Effector memory CD4-positive, alpha-beta T cell (primary cell): Measurements from ENCODE around the gene GOLGA6L7.

ENCODE experiments used
- DNase-seq, 3 donors: peaks; one replicate each; pipeline ENCODE4 v3.0.0-alpha.2; 2020
- H3K27ac ChIP-seq: 2 replicates; pipeline ENCODE4 v1.7.0; 2013; ENCODE audit warnings: mild to moderate bottlenecking, low read length, moderate library complexity; ENCODE audit not compliant: insufficient read depth, poor library complexity, severe bottlenecking
- H3K27me3 ChIP-seq: replicated peaks from 2 replicates; pipeline ENCODE4 v1.7.0; 2013; ENCODE audit warnings: mild to moderate bottlenecking, low read length; ENCODE audit not compliant: insufficient read depth, control insufficient read depth, poor library complexity, severe bottlenecking
- H3K36me3 ChIP-seq: 2 replicates; pipeline ENCODE4 v1.7.0; 2013; ENCODE audit warnings: mild to moderate bottlenecking, low read length, moderate library complexity; ENCODE audit not compliant: control insufficient read depth, insufficient read depth
- H3K4me1 ChIP-seq: 2 replicates; pipeline ENCODE4 v1.7.0; 2013; ENCODE audit warnings: low read length, mild to moderate bottlenecking; ENCODE audit not compliant: control insufficient read depth, insufficient read depth, poor library complexity, severe bottlenecking
- H3K4me3 ChIP-seq: 2 replicates; pipeline ENCODE4 v1.7.0; 2013; ENCODE audit warnings: low read length, low read depth, mild to moderate bottlenecking; ENCODE audit not compliant: insufficient read depth, poor library complexity, severe bottlenecking
- H3K9me3 ChIP-seq: 2 replicates; pipeline ENCODE4 v1.7.0; 2013; ENCODE audit warnings: mild to moderate bottlenecking, low read length, moderate library complexity; ENCODE audit not compliant: control insufficient read depth

The GOLGA6L7 gene

DNA sequence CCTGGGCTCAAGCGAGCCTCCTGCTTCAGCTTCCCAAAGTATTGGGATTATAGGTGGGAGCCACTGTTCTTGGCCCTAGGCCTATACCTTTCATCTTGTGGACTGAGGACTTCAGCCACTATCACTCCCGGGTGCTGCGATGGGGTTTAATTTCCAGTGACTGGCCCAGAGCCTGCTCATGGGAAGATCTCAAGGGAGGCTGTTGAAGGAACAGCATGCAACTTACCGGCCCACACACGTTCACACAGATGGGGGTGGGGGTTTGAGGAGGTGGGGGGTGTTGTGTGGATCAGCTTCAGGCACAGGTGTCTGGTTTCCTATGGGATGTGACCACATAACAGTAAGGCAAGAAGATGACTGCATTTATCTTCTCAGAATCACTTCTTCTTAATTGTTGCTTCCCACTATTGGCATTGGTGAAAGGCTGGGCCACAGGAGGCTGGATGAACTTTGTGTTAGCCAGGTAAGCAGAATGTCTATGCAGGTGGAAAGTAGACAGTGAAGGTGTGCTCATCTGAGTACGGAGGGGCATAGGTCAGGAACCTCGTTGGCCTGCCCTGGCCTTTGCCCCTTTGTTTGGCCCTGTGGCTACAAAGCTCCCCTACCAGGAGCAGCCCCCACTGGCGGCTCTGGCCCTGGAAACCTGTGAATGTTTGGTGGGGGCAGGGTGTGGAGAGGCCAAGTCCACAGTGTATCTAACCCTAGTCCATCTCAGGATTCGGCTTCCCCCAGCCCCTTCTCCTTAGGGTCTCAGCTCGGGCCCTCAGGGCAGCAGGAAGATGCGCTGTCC lies 35.9 kb upstream of the GOLGA6L7 start:
- DNase-seq = no peak
- Histone ChIP-seq H3K27me3 (no peaks in the 10 kb centered on the region), H3K36me3 (no peaks in the 10 kb centered on the region), H3K4me1 (peaks cover 17% of the 10 kb centered on the region), H3K27ac (no peak overlapping the region), H3K4me3 (no peak overlapping the region), H3K9me3 (no peaks in the 10 kb centered on the region)

DNA sequence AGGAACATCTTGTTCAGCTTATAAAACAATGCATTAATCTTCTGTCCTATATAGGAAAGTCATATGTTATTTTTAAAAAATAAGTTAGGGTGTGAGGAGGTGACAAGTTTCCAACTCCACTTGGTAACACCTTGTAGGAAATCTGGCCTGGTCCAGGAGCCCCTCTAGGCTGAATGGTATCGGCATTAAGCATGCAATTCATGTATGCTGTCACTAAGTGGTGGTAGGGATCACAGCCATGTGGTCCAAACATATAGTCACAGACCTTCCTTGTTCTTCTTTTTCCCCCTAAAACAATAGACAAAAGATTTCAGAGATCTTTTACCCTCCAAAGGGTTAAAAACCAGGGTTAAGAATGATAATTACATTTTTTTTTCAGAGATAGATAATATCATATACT lies 33.2 kb upstream of the GOLGA6L7 start:
- no peak for DNase-seq
- H3K4me1 ChIP-seq = peaks cover under 1% of the 10 kb centered on the region
- H3K36me3 ChIP-seq = no peaks in the 10 kb centered on the region
- no peaks in the 10 kb centered on the region for H3K9me3 ChIP-seq
- no peak overlapping the region for H3K4me3 ChIP-seq
- H3K27ac ChIP-seq = no peak overlapping the region
- H3K27me3 ChIP-seq = no peaks in the 10 kb centered on the region

DNA sequence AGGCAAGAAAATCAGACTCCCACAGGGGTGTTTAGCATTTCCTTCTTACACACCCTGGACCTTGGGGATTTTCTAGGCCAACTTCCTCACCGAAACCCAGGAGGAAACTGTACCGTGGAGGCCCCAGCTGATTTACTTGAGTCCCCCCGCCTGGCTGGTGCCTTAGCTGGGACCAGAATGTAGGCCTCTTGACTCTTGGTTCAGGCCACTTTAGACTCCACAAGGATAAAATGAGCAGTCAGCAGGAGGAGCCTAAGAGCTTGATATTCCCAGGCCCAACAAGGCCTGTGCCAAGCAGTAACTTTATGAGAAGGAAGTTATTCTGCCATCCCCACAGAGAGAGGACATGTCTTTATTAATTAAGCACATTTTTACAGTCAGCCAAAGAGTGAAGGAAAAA lies 32.7 kb upstream of the GOLGA6L7 start:
- DNase-seq = no peak

DNA sequence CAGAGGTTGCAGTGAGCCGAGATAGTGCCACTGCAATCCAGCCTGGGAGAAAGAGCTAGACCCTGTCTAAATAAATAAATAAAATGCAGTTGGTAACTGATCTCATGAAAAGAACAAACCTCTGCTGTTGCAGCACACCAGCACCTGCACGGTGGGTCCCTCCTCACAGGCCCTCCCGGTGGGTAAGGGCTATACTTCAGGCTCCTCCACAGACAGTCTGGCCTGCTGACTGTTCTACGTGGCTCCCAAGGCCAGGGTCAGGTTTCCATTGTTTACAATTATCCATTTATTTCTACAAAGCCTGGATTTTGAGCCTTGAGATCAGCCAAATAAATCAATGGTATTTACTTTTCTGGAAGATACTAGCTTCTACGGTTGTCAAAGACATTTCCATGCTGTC lies 32.2 kb upstream of the GOLGA6L7 start:
- no peaks in the 10 kb centered on the region for H3K4me1 ChIP-seq
- no peak overlapping the region for H3K27ac ChIP-seq
- H3K27me3 ChIP-seq = no peaks in the 10 kb centered on the region
- no peak overlapping the region for H3K4me3 ChIP-seq
- no peak for DNase-seq
- H3K36me3 ChIP-seq = no peaks in the 10 kb centered on the region
- H3K9me3 ChIP-seq = no peaks in the 10 kb centered on the region

More for the DNA sequence above, 32.7 kb upstream of the GOLGA6L7 start:
- H3K4me3 ChIP-seq = no peak overlapping the region
- no peak overlapping the region for H3K27ac ChIP-seq
- no peaks in the 10 kb centered on the region for H3K9me3 ChIP-seq
- no peaks in the 10 kb centered on the region for H3K36me3 ChIP-seq
- no peaks in the 10 kb centered on the region for H3K4me1 ChIP-seq
- no peaks in the 10 kb centered on the region for H3K27me3 ChIP-seq

DNA sequence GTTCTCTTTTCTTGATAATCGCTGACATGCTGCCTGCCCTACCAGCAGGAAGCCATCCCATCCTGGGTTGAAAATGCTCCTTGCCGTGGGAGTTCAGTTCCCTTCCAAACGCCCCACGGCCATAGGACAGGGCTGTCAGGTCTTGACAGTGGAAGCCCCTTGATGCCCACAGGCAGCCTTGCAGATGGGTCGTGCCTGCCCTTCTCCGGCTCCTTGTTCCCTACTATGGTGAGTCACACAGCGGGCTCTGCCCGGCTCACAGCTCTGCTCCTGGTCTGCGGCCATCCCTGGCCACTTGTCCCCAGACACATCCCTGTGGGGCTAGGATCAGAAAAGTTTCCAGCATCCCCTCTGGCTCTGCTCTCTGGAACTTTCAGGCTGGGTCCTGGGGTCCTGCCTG lies 31.1 kb upstream of the GOLGA6L7 start:
- Histone ChIP-seq H3K9me3 (no peaks in the 10 kb centered on the region), H3K36me3 (no peaks in the 10 kb centered on the region), H3K4me1 (no peaks in the 10 kb centered on the region), H3K27me3 (no peaks in the 10 kb centered on the region), H3K27ac (no peak overlapping the region), H3K4me3 (no peak overlapping the region)
- no peak for DNase-seq

DNA sequence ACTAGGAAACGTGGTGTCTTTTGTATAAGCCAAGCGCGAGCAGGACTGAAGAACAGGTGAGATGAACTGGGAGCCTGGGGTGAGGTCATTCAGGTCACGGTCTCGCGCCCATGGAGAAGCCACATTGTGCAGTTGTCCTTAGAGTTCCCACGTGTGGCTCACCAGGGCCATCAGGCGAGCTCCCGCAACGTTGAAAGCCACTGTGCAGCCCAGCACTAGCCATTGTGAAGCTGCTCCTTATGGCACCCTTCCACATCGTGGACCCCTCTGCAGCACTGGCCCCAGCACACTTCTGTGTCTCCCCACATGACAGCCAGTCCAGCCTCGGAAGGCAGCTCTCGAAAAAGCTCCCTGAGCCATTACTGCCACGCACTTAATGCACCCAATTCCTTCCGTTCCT lies 29.8 kb upstream of the GOLGA6L7 start:
- Histone ChIP-seq H3K9me3 (no peaks in the 10 kb centered on the region), H3K27me3 (no peaks in the 10 kb centered on the region), H3K36me3 (no peaks in the 10 kb centered on the region), H3K4me3 (no peak overlapping the region), H3K4me1 (no peaks in the 10 kb centered on the region), H3K27ac (no peak overlapping the region)
- no peak for DNase-seq

DNA sequence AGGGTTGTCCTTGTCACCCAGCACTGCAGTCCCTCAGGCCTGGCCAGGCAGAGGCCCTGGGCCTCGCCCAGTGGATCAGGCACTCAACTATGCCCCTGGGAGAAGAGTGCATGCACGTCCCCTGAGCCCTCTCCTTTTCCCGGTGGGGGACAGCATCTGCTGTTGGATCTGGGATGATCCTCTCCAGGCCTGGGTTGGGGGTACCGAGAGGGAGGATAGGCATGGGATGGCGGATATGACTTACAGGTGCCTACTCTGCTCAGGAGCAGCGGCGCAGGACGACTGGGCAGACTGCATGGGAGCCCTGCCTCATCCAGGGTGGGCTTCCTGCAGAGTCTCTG lies 28.4 kb upstream of the GOLGA6L7 start:
- no peak for DNase-seq
- no peaks in the 10 kb centered on the region for H3K9me3 ChIP-seq
- H3K27me3 ChIP-seq = no peaks in the 10 kb centered on the region
- H3K27ac ChIP-seq = no peak overlapping the region
- no peaks in the 10 kb centered on the region for H3K36me3 ChIP-seq
- H3K4me3 ChIP-seq = no peak overlapping the region
- H3K4me1 ChIP-seq = no peaks in the 10 kb centered on the region

DNA sequence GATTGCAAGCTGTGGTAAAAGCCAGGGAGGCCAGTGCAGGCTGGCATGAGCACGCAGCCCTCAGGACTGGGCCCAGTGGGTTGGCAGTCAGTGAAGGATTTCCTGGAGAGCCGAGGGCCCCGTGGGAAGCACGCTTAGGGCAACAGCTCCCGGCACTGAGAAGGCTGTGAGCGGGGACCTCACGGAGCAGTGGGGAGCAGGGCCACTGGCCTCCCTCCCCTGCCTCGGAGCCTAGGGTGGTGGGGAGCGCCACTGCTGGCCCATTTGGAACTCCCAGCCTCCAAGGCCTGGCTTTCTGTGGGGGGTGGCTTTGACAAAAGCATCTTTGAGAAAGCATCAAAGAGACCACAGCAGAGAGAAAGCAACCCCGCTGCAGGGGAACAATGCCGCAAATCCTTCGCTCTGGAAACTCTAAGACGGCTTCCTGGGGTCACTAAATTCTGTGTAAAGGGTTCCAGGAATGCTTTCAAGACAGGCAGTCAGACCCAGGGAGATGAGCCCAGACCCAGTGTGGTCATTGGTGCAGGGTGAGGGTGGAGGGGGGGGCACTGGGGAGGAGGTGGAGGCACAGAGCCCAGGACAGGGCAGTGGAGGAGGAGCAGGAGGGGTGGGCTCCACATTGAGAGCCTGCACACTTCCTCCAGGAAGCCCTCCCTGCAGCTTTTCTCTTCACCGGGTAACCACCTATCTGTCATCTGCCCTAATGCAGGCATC lies 27.8 kb upstream of the GOLGA6L7 start:
- Histone ChIP-seq H3K4me1 (no peaks in the 10 kb centered on the region), H3K4me3 (no peak overlapping the region), H3K27ac (no peak overlapping the region), H3K27me3 (no peaks in the 10 kb centered on the region), H3K9me3 (no peaks in the 10 kb centered on the region), H3K36me3 (no peaks in the 10 kb centered on the region)
- DNase-seq = no peak

DNA sequence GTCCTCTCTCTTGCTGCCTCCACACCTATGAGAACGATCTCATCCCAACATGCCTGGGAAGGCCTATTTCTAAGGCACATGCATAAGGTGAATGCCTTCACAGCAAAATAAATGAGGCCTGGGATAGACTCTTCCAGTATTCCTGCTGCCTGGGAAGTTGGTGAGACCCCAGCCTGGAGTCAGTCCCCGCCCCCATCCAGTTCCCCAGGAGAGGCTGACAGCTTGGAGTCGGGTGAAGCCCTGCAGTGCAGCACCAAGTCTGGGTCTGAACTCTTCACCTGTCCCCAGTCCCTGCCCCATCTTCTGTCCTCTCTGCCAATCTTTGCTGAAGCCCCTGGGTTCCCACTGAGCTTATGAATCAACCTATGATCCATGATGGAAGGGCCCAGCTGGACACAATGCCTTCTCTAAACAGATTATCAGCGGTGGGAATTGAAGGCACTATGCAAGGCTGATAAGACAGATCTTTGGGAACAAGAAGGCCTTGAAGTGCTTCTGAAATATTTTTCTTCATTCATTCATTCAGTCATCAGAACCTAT lies 27.1 kb upstream of the GOLGA6L7 start:
- Histone ChIP-seq H3K4me3 (no peak overlapping the region), H3K27me3 (no peaks in the 10 kb centered on the region)

DNA sequence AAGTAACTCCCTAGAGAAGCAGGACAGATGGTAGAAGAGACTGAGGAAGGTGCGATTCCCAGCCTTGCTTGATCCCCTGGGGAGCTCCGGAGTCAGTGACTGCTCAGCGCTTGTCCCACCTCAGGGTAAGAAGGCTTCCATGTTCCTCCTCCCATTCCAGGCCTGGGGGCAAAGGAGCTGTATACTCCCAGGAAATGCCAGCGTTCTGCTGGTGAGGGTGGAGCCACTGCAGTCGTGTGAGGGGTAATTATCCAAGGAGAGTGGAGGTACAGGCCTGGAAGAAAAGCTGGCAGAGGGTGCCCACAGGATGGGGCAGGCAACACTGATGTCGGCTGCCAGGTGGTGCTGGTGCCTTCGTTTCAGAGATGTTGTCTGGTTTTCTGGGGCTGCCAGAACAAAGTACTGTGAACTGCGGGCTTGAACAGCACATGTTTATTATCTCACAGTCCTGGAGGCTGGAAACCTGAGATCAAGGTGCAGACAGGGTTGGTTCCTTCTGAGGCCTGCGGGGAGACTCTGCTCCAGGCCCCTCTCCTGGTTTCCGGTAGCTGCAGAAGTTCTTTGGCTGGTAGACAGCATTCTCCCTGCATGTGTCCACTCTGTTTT lies 25.2 kb upstream of the GOLGA6L7 start:
- no peak overlapping the region for H3K4me3 ChIP-seq
- no peaks in the 10 kb centered on the region for H3K4me1 ChIP-seq
- no peak overlapping the region for H3K27ac ChIP-seq
- no peaks in the 10 kb centered on the region for H3K9me3 ChIP-seq
- no peak for DNase-seq
- H3K27me3 ChIP-seq = no peaks in the 10 kb centered on the region
- no peaks in the 10 kb centered on the region for H3K36me3 ChIP-seq

More for the DNA sequence above, 27.1 kb upstream of the GOLGA6L7 start:
- H3K36me3 ChIP-seq = no peaks in the 10 kb centered on the region
- no peak for DNase-seq
- no peaks in the 10 kb centered on the region for H3K4me1 ChIP-seq
- no peak overlapping the region for H3K27ac ChIP-seq
- no peaks in the 10 kb centered on the region for H3K9me3 ChIP-seq
